ENCODE measurements around the gene TGFBR3.

Gene TGFBR3

GRCh38 chr1:91781371-91781825 is 104.6 kb downstream of the TGFBR3 start:
- DNase-seq (ENCODE audit: low read depth in 3 of 3): no peak

DNA sequence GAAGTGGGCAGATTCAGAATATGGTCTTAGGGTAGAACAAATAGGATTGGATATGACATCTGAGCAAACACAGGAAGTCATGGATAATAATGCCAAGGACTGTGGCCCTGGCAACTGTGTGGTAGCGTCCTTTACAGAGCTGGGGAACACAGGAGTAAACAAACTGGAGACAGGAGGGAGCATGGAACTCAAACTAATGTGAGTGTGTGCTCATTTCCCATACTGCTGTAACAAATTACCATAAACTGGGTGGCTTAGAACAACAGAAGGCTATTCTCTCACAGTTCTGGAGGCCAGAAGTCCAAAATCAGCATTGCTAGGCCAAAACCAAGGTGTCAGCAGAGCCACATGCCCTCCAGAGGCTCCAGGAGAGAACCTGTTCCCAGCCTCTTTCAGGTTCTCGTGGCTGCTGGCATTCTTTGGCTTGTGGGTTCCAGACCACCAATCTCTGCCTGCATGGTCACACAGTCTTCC is 106.4 kb downstream of the TGFBR3 start:
- DNase-seq (ENCODE audit: low read depth in 3 of 3): no peak

GRCh38 chr1:91778964-91779363 is 107.0 kb downstream of the TGFBR3 start:
- no peak for DNase-seq (ENCODE audit: low read depth in 3 of 3)

GRCh38 chr1:91777630-91778300 is 108.2 kb downstream of the TGFBR3 start:
- DNase-seq (ENCODE audit: low read depth in 3 of 3): no peak

GRCh38 chr1:91777196-91777595 is 108.8 kb downstream of the TGFBR3 start:
- no peak for DNase-seq (ENCODE audit: low read depth in 3 of 3)

DNA sequence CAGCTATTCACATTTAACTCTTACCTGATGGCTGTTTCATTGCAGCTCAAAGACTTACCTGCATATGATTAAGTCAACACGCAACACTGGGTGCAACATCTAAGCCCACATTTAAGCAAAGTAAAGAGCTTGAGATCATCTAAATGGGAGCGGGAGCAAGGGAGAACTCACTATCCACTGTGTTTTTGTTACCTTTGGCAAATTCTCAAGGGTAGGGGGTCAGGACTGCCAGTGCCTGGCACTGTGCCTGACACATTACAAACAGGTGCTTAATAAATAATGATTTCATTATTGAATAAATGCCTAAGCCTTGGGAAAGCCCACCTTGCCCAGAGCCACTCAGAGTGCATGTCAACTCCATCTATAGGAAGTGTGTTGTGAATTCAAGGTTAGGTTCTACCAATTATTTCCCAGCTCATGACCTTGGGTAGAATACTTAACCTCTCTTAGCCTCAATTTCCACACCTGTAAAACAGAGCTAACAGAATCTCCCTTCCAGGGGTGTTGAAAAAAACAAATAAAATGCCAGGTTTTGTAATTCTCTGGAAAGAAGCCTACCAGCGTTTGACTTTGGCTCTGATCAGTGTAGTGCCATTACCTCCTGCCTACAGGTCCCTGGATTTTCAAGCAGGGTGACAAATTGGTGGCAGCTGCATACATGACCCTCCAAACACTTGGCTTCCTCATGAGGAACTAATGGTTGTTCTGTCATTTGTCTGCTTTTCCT is 109.7 kb downstream of the TGFBR3 start:
- no peak for DNase-seq (ENCODE audit: low read depth in 3 of 3)

DNA sequence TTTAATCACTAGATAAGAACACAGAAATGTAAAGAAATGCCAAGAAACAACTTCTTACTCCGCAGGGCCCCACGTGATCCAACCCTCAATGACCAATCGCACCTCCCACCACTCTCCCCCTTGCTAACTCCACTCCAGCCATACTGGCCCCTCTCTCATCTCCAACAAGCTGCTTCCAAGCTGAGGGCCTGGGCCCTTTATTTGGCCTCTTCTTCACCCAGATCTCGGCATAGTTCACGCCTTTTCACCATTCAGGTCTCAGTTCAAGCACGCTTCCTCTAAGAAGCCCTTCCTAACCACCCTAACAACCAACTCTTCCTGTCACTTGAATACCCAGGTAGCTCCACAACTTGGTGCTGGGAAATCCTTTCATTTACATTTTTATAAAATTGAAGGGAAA is 110.7 kb downstream of the TGFBR3 start:
- DNase-seq (ENCODE audit: low read depth in 3 of 3): no peak

DNA sequence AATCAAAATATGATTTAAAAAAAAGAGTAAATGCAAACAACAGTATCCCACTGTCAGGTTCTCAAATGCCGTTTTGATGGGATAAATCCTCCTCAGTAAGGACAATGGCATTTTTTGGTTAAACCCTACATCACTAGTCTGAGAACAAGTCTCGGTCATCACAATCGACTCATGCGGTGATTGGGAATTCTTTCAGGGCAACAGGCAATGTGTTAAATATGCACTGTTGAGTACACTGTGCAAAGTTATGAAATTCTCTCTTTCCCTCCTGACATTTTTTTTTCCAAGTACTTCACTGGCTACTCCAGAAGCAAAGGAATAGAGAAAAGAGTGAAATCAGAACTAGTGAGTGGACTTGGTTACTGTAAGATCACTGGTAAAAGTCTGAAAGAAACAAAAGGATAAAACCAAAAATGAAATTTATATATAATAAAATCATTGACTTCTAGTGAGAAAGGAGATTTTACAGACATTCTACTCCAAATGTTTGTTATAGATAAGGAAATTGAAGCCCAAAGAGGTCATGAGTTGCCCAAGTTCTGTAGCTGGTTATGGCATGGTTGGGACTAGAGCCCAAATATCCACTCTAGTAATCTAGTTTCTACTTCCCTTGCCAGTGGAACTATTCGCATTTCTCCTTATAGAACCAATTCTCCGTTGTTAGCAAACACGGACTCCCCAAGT is 111.3 kb downstream of the TGFBR3 start:
- no peak for DNase-seq (ENCODE audit: low read depth in 3 of 3)

GRCh38 chr1:91771717-91772116 is 114.2 kb downstream of the TGFBR3 start:
- no peak for DNase-seq (ENCODE audit: low read depth in 3 of 3)

GRCh38 chr1:91770667-91771268 is 115.2 kb downstream of the TGFBR3 start:
- DNase-seq (ENCODE audit: low read depth in 3 of 3): no peak

DNA sequence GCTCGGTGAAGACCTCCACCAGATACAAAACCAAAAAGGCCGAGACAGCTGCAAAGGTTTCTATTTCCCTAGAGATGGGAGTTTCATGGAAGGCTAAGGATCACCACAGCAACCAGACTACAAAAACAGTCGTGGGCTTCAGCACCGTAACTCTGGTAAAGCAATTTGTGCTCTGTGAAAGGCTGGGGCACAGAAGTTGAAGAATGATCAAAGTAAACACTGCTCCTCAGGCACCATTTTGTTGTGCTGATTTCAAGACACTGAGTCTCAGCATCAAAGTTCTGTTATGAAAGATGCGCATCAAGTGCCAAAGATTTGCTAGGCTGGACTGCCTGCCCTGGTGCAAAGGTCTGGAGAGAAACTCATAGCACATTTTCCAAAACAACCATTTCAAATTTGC is 116.2 kb downstream of the TGFBR3 start:
- DNase-seq (ENCODE audit: low read depth in 3 of 3): no peak

- DNase-seq (ENCODE audit: low read depth in 3 of 3): no peak
These were observed 116.9 kb downstream of the TGFBR3 start for GRCh38 chr1:91768786-91769725.

GRCh38 chr1:91768120-91768519 is 117.8 kb downstream of the TGFBR3 start:
- no peak for DNase-seq (ENCODE audit: low read depth in 3 of 3)

GRCh38 chr1:91766883-91767282 is 119.1 kb downstream of the TGFBR3 start:
- DNase-seq (ENCODE audit: low read depth in 3 of 3): no peak

GRCh38 chr1:91765880-91766443 is 120.0 kb downstream of the TGFBR3 start:
- DNase-seq (ENCODE audit: low read depth in 3 of 3): no peak

GRCh38 chr1:91765293-91765692 is 120.7 kb downstream of the TGFBR3 start:
- DNase-seq (ENCODE audit: low read depth in 3 of 3): no peak

GRCh38 chr1:91764471-91765115 is 121.4 kb downstream of the TGFBR3 start:
- no peak for DNase-seq (ENCODE audit: low read depth in 3 of 3)

GRCh38 chr1:91763252-91763651 is 122.7 kb downstream of the TGFBR3 start:
- no peak for DNase-seq (ENCODE audit: low read depth in 3 of 3)

DNA sequence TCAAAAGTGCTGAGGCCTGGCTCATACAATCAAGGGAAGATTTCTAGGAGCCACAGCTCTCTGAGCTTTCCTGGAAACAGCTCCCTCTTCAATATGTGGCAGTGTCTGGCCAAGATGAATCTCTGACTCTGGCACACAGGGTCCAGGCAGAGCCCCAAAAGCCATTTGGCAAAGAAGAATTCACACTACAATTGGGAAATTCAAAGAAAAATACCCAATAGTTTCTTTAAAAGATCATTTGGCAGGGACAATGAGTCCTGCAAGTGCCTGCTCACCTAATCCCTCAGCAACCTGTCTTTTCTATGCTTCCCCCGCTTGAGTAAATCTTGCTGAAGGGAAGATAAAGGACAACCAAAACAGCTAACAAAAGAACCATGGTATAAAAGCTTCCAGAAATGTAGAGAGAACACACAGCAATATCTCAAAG is 124.6 kb downstream of the TGFBR3 start:
- DNase-seq (ENCODE audit: low read depth in 3 of 3): no peak

GRCh38 chr1:91760512-91760911 is 125.4 kb downstream of the TGFBR3 start:
- DNase-seq (ENCODE audit: low read depth in 3 of 3): no peak
